GM18868 (cell line): ENCODE data around the gene GULP1.
"Not testable (repeated sequence)": the region's sequence is repeated elsewhere in the genome, so short reads cannot be mapped to it uniquely, and the experiment has no call there.

Experiments
- ATAC-seq: cut with Tn5 transposase; IDR thresholded peaks from one replicate; pipeline ENCODE4 v1.9.1; 2021; ENCODE audit warnings: mild to moderate bottlenecking, moderate library complexity; ENCODE audit not compliant: unreplicated experiment

GULP1 gene

GRCh38 chr2:188588235-188588634 is 296.6 kb downstream of the GULP1 start:
- ATAC-seq = no peak

- no peak for ATAC-seq
Observed at GRCh38 chr2:188596054-188596453, 304.4 kb downstream of the GULP1 start.

- no peak for ATAC-seq
Observed at GRCh38 chr2:188598551-188598950, 306.9 kb downstream of the GULP1 start.

- no peak for ATAC-seq
Observed at GRCh38 chr2:188599140-188599539, 307.5 kb downstream of the GULP1 start.

- ATAC-seq = no peak
Observed at GRCh38 chr2:188600536-188601210, 309.0 kb downstream of the GULP1 start.

- no peak for ATAC-seq
Observed at GRCh38 chr2:188601391-188601790, 309.7 kb downstream of the GULP1 start.

GRCh38 chr2:188601927-188602326 is 310.3 kb downstream of the GULP1 start:
- ATAC-seq = no peak

- no peak for ATAC-seq
Observed at GRCh38 chr2:188604579-188604978, 312.9 kb downstream of the GULP1 start.

GRCh38 chr2:188605609-188606584 is 314.2 kb downstream of the GULP1 start:
- not testable (repeated sequence) for ATAC-seq

GRCh38 chr2:188606596-188606995 is 314.9 kb downstream of the GULP1 start:
- not testable (repeated sequence) for ATAC-seq

GRCh38 chr2:188607501-188607900 is 315.8 kb downstream of the GULP1 start:
- no peak for ATAC-seq

- ATAC-seq = no peak
Observed at GRCh38 chr2:188609321-188610049, 317.8 kb downstream of the GULP1 start.

- ATAC-seq = no peak
Observed at GRCh38 chr2:188610050-188610444, 318.4 kb downstream of the GULP1 start.

GRCh38 chr2:188610827-188611226 is 319.2 kb downstream of the GULP1 start:
- no peak for ATAC-seq

GRCh38 chr2:188619146-188619545 is 327.5 kb downstream of the GULP1 start:
- ATAC-seq = no peak

GRCh38 chr2:188620916-188621315 is 329.2 kb downstream of the GULP1 start:
- no peak for ATAC-seq

- no peak for ATAC-seq
Observed at GRCh38 chr2:188622601-188623260, 331.1 kb downstream of the GULP1 start.

- no peak for ATAC-seq
Observed at GRCh38 chr2:188623995-188624643, 332.4 kb downstream of the GULP1 start.

GRCh38 chr2:188627471-188627870 is 335.8 kb downstream of the GULP1 start:
- ATAC-seq = no peak
